Peyer's patch (tissue), 4 donors: Measurements from ENCODE around the gene CRKL. TPM values are rescaled to one million over a fixed set of nuclear protein-coding genes. Genes with fewer than 3 reads are reported as not detected.

Experiments used
- DNase-seq, 3 donors: peaks; one replicate each; pipeline ENCODE4 v3.0.0-alpha.2; 2017 to 2019
- H3K27ac ChIP-seq, 4 donors: fragments of 200-600 bp; sonication (generic); one replicate each; pipeline ENCODE4 v1.5.1; 2016 to 2019
- H3K27me3 ChIP-seq, 2 donors: fragments of 200-600 bp; sonication (generic); one replicate each; pipeline ENCODE4 v1.5.1; 2019
- H3K36me3 ChIP-seq, 3 donors: fragments of 200-600 bp; sonication (generic); one replicate each; pipeline ENCODE4 v1.5.1; 2016 to 2019
- H3K4me1 ChIP-seq, 4 donors: fragments of 200-600 bp; sonication (generic); one replicate each; pipeline ENCODE4 v1.5.1; 2016 to 2019
- H3K4me3 ChIP-seq, 4 donors: fragments of 200-600 bp; sonication (generic); 1 replicate in 3 of 4; 2 replicates in 1 of 4; pipeline ENCODE4 v1.5.1; 2016 to 2019; ENCODE audit warnings: mild to moderate bottlenecking in 1 of 4
- H3K9me3 ChIP-seq, 4 donors: fragments of 200-600 bp; sonication (generic); one replicate each; pipeline ENCODE4 v1.5.1; 2016 to 2019; ENCODE audit warnings: mild to moderate bottlenecking in 1 of 4
- POLR2A ChIP-seq, 2 donors: fragments of 450-650 bp; IDR thresholded peaks; one replicate each; pipeline ENCODE4 v1.5.1; 2017; ENCODE audit warnings: antibody characterized with exemption in 2 of 2, mild to moderate bottlenecking in 2 of 2, moderate library complexity in 2 of 2
- total RNA-seq, 4 donors: library from RNA; depleted of rRNA; stranded (reverse); fragments of >200 nt; gene quantifications; one replicate each; pipeline ENCODE4 v1.1.0, GENCODE V29; 2016
- TF ChIP-seq, protein P1 (sequence below), 6 experiments: fragments of 450-650 bp in 4 of 6; fragments of 200-600 bp in 2 of 6; sonication (generic) in 1 of 6; IDR thresholded peaks; one replicate each; pipeline ENCODE4 v1.5.1; 2017 to 2019; ENCODE audit warnings: antibody characterized with exemption in 6 of 6, mild to moderate bottlenecking in 3 of 6, moderate library complexity in 1 of 6

CRKL gene
- total RNA-seq, 4 donors from 2014 or later: 39.6 to 58.8 (median 58.2) TPM

- Histone ChIP-seq H3K27ac (peak overlapping the region; percentile 57 to 95 (median 90)), H3K4me3 (peak overlapping the region; percentile 58 to 76 (median 60)), H3K9me3 (no peaks in the 10 kb centered on the region), H3K27me3 (no peaks in the 10 kb centered on the region), H3K36me3 (peaks cover 0 to 15% (median 0%) of the 10 kb centered on the region in 3 donors), H3K4me1 (peaks cover 0 to 40% (median 9%) of the 10 kb centered on the region in 4 donors)
- peak in 2 of 3 donors; percentile 63 to 81 for DNase-seq
- peak; percentile 19 to 45 for TF ChIP-seq POLR2A (IDR thresholded peaks at IDR 0.05)
- TF ChIP-seq, protein P1, sequence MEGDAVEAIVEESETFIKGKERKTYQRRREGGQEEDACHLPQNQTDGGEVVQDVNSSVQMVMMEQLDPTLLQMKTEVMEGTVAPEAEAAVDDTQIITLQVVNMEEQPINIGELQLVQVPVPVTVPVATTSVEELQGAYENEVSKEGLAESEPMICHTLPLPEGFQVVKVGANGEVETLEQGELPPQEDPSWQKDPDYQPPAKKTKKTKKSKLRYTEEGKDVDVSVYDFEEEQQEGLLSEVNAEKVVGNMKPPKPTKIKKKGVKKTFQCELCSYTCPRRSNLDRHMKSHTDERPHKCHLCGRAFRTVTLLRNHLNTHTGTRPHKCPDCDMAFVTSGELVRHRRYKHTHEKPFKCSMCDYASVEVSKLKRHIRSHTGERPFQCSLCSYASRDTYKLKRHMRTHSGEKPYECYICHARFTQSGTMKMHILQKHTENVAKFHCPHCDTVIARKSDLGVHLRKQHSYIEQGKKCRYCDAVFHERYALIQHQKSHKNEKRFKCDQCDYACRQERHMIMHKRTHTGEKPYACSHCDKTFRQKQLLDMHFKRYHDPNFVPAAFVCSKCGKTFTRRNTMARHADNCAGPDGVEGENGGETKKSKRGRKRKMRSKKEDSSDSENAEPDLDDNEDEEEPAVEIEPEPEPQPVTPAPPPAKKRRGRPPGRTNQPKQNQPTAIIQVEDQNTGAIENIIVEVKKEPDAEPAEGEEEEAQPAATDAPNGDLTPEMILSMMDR (IDR thresholded peaks at IDR 0.05): peak in 1 of 6 experiments; percentile 6
These were observed 40.0 kb downstream of the CRKL start for GRCh38 chr22:20957102-20957682.

DNA sequence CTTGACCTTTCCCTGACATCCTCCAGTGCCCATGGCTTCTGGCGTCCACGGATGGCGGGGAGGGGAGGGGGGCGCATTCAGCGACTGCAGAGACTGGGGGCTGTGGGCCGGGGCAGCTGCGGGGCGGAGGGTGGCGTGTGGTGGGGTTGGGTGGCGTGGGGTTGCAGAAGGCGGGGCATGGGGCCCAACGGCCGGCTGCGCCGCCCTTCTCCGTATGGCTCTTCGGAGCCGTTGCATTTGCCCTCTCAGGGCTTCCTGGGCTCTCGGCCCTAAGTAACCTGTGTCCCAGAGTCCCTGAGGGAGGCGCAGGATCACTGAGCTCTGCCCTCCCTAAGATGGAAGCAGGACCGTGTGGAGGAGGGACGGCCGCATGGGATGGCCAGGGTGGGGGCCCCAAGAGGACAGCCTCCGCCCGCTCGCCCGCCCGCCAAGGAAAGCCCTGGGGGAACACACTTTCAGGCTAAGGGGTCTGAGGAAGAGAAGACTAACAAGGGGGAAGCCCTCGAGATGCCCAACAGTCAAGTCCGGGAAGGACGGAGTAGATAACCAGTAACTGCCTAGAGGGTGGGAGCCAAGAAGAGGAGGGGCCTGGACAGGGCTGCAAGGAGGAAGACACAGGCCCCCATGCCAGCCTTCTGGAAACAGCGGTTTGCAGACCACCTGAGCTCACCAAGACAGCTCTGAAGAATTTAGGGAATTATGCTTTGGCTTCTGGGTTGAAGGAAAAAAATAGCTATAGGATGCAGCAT lies 40.6 kb downstream of the CRKL start:
- peak in 2 of 3 donors; percentile 73 to 79 for DNase-seq
- H3K9me3 ChIP-seq: no peaks in the 10 kb centered on the region
- peak overlapping the region; percentile 58 to 76 (median 60) for H3K4me3 ChIP-seq
- no peaks in the 10 kb centered on the region for H3K27me3 ChIP-seq
- peaks cover 0 to 10% (median 0%) of the 10 kb centered on the region in 3 donors for H3K36me3 ChIP-seq
- H3K27ac ChIP-seq: peak overlapping the region; percentile 57 to 95 (median 90)
- H3K4me1 ChIP-seq: peaks cover 0 to 36% (median 9%) of the 10 kb centered on the region in 4 donors
- TF ChIP-seq, protein P1 (IDR thresholded peaks at IDR 0.05): no peak
- no peak for TF ChIP-seq POLR2A (IDR thresholded peaks at IDR 0.05)

DNA sequence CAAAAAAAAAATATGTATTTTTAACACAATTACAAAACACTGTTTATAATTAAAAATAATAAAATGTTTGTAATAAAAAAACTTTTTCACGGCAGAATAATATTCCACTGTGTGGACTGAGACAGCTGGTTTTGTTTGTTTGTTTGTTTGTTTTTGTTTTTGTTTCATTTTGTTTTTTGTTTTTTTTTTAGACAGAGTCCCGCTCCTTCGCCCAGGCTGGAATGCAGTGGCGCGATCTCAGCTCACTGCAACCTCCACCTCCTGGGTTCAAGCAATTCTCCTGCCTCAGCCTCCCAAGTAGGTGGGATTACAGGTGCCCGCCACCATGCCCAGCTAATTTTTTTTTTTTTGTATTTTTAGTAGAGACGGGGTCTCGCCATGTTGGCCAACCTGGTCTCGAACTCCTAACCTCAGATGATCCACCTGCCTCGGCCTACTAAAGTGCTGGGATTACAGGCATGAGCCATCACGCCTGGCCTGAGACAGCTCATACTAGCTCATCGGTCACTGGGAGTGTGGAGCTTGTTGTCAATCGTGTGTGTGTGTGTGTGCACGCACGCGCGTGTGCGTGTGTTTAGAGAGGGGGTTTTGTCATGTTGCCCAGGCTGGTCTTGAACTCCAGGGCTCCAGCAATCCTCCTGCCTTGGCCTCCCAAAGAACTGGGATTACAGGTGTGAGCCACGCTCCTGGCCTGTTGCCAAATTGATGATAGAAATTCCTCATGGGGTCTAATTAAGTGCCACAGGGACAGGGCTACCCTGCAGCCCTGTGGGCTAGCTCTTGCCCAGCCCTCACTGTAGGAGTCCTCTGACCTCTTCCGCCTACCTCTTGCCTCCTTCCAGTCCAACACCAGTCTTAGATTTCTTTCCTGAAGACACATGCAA lies 42.6 kb downstream of the CRKL start:
- DNase-seq: peak in 1 of 3 donors; percentile 18
- Histone ChIP-seq H3K4me3 (no peak overlapping the region), H3K36me3 (no peaks in the 10 kb centered on the region), H3K9me3 (no peaks in the 10 kb centered on the region), H3K4me1 (peaks cover 3 to 30% (median 13%) of the 10 kb centered on the region in 4 donors), H3K27me3 (no peaks in the 10 kb centered on the region), H3K27ac (no peak overlapping the region)
- TF ChIP-seq, protein P1 (IDR thresholded peaks at IDR 0.05): no peak
- no peak for TF ChIP-seq POLR2A (IDR thresholded peaks at IDR 0.05)

DNA sequence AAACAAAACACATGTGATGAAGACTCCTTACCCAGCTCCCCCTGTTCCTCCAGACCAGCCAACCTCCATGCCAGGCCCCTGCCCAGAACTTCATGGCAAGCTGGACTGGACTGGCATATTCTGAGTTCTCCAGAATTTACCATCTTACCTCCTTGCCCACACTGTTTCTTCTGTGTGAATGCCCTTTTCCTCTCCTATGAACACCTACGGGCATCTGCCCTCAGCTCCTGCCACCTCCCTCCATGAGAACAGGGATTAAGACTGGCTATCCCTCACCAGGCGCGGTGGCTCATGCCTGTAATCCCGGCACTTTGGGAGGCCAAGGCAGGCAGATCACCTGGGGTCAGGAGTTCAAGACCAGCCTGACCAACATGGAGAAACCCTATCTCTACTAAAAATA lies 43.4 kb downstream of the CRKL start:
- peaks cover 5 to 30% (median 19%) of the 10 kb centered on the region in 4 donors for H3K4me1 ChIP-seq
- no peak for TF ChIP-seq POLR2A (IDR thresholded peaks at IDR 0.05)
- TF ChIP-seq, protein P1 (IDR thresholded peaks at IDR 0.05): no peak
- no peaks in the 10 kb centered on the region for H3K9me3 ChIP-seq
- no peaks in the 10 kb centered on the region for H3K27me3 ChIP-seq
- peak in 1 of 3 donors; percentile 15 for DNase-seq
- H3K4me3 ChIP-seq: no peak overlapping the region
- no peaks in the 10 kb centered on the region for H3K36me3 ChIP-seq
- H3K27ac ChIP-seq: no peak overlapping the region

DNA sequence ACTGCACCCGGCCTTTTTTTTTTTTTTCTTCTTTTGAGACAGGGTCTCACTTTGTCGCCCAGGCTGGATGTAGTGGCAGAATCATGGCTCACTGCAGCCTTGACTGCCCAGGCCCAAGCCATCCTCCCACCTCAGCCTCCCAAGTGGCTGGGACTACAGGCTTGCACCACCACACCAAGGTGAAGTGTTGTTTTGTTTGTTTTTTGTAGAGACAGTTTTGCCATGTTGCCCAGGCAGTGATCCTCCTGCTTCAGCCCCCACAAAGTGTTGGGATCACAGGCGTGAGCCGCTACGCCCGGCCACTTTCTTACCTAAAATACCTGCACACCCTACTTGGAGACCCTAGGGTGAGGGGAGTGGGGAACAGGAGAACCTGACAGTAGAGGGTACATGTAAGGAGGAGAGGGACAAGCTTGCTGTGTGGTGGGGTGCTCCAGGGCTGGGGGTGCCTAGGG lies 45.3 kb downstream of the CRKL start:
- Histone ChIP-seq H3K9me3 (no peaks in the 10 kb centered on the region), H3K4me1 (peaks cover 6 to 29% (median 14%) of the 10 kb centered on the region in 4 donors), H3K36me3 (no peaks in the 10 kb centered on the region), H3K27ac (no peak overlapping the region), H3K27me3 (no peaks in the 10 kb centered on the region), H3K4me3 (no peak overlapping the region)
- peak in 1 of 3 donors; percentile 10 for DNase-seq
- TF ChIP-seq, protein P1 (IDR thresholded peaks at IDR 0.05): no peak
- no peak for TF ChIP-seq POLR2A (IDR thresholded peaks at IDR 0.05)
